Upper lobe of right lung (tissue), 1 donor: Measurements from ENCODE around the gene ESCO1. TPM values are rescaled to one million over a fixed set of nuclear protein-coding genes. Genes with fewer than 3 reads are reported as not detected.

Source experiments
- ATAC-seq: fragments of 200-7000 bp; cut with Tn5 transposase; one replicate; pipeline ENCODE4 v1.9.1; 2020; ENCODE audit warnings: mild to moderate bottlenecking, moderate library complexity
- DNase-seq: peaks from one replicate; pipeline ENCODE4 v3.0.0-alpha.2; 2020
- H3K27ac ChIP-seq: fragments of 200-600 bp; one replicate; pipeline ENCODE4 v1.8.0; 2022
- H3K27me3 ChIP-seq: fragments of 200-600 bp; one replicate; pipeline ENCODE4 v1.8.0; 2022; ENCODE audit warnings: mild to moderate bottlenecking
- H3K36me3 ChIP-seq: fragments of 200-600 bp; one replicate; pipeline ENCODE4 v1.8.0; 2022
- H3K4me1 ChIP-seq: fragments of 200-600 bp; one replicate; pipeline ENCODE4 v1.8.0; 2022
- H3K4me3 ChIP-seq: fragments of 200-600 bp; one replicate; pipeline ENCODE4 v1.8.0; 2022; ENCODE audit warnings: mild to moderate bottlenecking
- H3K9me3 ChIP-seq: fragments of 200-600 bp; one replicate; pipeline ENCODE4 v1.8.0; 2022
- CTCF ChIP-seq: fragments of 200-600 bp; IDR thresholded peaks from one replicate; pipeline ENCODE4 v1.8.0; 2022; ENCODE audit warnings: antibody characterized with exemption
- intact Hi-C: fragments of 100-400 bp; cut with DNase I; formaldehyde crosslinking; loops from one replicate; pipeline ENCODE4 v1.11.0; 2022
- total RNA-seq: library from RNA; stranded (reverse); fragmentation: NEBNext Ultra II Directional; extraction: Animal tissue kit (Norgen Biotek cat#: 25700); gene quantifications from one replicate; pipeline ENCODE4 v1.2.1, GENCODE V29; 2021
- donor health status: DM: no; HTN: yes; CAD: no; lungs with severe emphysema.

The ESCO1 gene
- total RNA-seq, 1 donor from 2014 or later, result 15.4 TPM

GRCh38 chr18:21502661-21503060 lies 97.8 kb downstream of the ESCO1 start:
- no peak for ATAC-seq
- TF ChIP-seq CTCF, result no peak
- DNase-seq, result no peak
- Histone ChIP-seq H3K27ac (no peak overlapping the region), H3K4me3 (no peak overlapping the region), H3K4me1 (no peaks in the 10 kb centered on the region), H3K9me3 (no peaks in the 10 kb centered on the region), H3K27me3 (no peaks in the 10 kb centered on the region), H3K36me3 (no peaks in the 10 kb centered on the region)
- intact Hi-C loops, result no loop called here

- H3K4me1 ChIP-seq, result no peaks in the 10 kb centered on the region
- intact Hi-C loops, result no loop called here
- no peak for TF ChIP-seq CTCF
- ATAC-seq (peak; percentile 21), DNase-seq (no peak)
- no peaks in the 10 kb centered on the region for H3K36me3 ChIP-seq
- H3K4me3 ChIP-seq, result no peak overlapping the region
- H3K27ac ChIP-seq, result no peak overlapping the region
- H3K9me3 ChIP-seq, result no peaks in the 10 kb centered on the region
- H3K27me3 ChIP-seq, result no peaks in the 10 kb centered on the region
Measured at GRCh38 chr18:21499997-21500396, 100.5 kb downstream of the ESCO1 start.

GRCh38 chr18:21496277-21496835 lies 104.1 kb downstream of the ESCO1 start:
- no peaks in the 10 kb centered on the region for H3K9me3 ChIP-seq
- H3K4me1 ChIP-seq, result no peaks in the 10 kb centered on the region
- no peak for TF ChIP-seq CTCF
- no peaks in the 10 kb centered on the region for H3K27me3 ChIP-seq
- intact Hi-C loops, result no loop called here
- ATAC-seq, result no peak
- DNase-seq, result no peak
- H3K27ac ChIP-seq, result no peak overlapping the region
- no peak overlapping the region for H3K4me3 ChIP-seq
- no peaks in the 10 kb centered on the region for H3K36me3 ChIP-seq

- H3K27ac ChIP-seq, result no peak overlapping the region
- no peaks in the 10 kb centered on the region for H3K36me3 ChIP-seq
- no peak overlapping the region for H3K4me3 ChIP-seq
- H3K9me3 ChIP-seq, result no peaks in the 10 kb centered on the region
- no peak for DNase-seq
- ATAC-seq, result no peak
- no peak for TF ChIP-seq CTCF
- no peaks in the 10 kb centered on the region for H3K4me1 ChIP-seq
- no peaks in the 10 kb centered on the region for H3K27me3 ChIP-seq
- intact Hi-C loops, result no loop called here
Measured at GRCh38 chr18:21490748-21491147, 109.8 kb downstream of the ESCO1 start.

- no peak overlapping the region for H3K4me3 ChIP-seq
- H3K9me3 ChIP-seq, result no peaks in the 10 kb centered on the region
- H3K36me3 ChIP-seq, result no peaks in the 10 kb centered on the region
- TF ChIP-seq CTCF, result no peak
- no peaks in the 10 kb centered on the region for H3K4me1 ChIP-seq
- ATAC-seq (no peak), DNase-seq (no peak)
- H3K27ac ChIP-seq, result no peak overlapping the region
- no peaks in the 10 kb centered on the region for H3K27me3 ChIP-seq
- intact Hi-C loops, result no loop called here
Measured at GRCh38 chr18:21489919-21490495, 110.5 kb downstream of the ESCO1 start.
